Panc1 (cell line): ENCODE results near the gene ACBD3. TPM values are rescaled to one million over a fixed set of nuclear protein-coding genes. Genes with fewer than 3 reads are reported as not detected.

Source experiments
- ATAC-seq: fragments of 200-7000 bp; cut with Tn5 transposase; 2 replicates; pipeline ENCODE4 v1.9.1; 2020; ENCODE audit warnings: mild to moderate bottlenecking, moderate library complexity
- BruUV-seq: library from RNA; stranded (reverse); fragments of 400-500 nt; replicated peaks from 2 replicates; lab custom pipeline; 2021; lab: Mats Ljungman, UMichigan
- CTCF ChIA-PET: fragments of 300-600 bp; sonication (Branson Sonifier 250); formaldehyde crosslinking; loops from one replicate; lab custom pipeline; 2022; ENCODE audit warnings: antibody characterized with exemption; lab: Charles Lee
- POLR2A ChIA-PET: fragments of 300-600 bp; sonication (Branson Sonifier 250); formaldehyde crosslinking; loops from one replicate; lab custom pipeline; 2022; ENCODE audit warnings: antibody characterized with exemption; lab: Charles Lee
- DNase-seq: peaks from one replicate; pipeline ENCODE4 v3.0.0-alpha.2; 2010; ENCODE audit warnings: low read depth, low spot score
- H3K27ac ChIP-seq: 2 replicates; pipeline ENCODE4 v1.5.1; 2011; ENCODE audit warnings: mild to moderate bottlenecking, low read length, inconsistent platforms
- H3K27me3 ChIP-seq: fragments of 200-500 bp; sonication (Bioruptor generic); 2 replicates; pipeline ENCODE4 v1.6.0; 2014; ENCODE audit warnings: low read length, inconsistent platforms; ENCODE audit not compliant: control insufficient read depth, insufficient read depth
- H3K36me3 ChIP-seq: fragments of 200-500 bp; sonication (Bioruptor generic); 2 replicates; pipeline ENCODE4 v1.5.1; 2014; ENCODE audit warnings: inconsistent platforms, mild to moderate bottlenecking, low read length, moderate library complexity; ENCODE audit not compliant: control insufficient read depth, insufficient read depth
- H3K4me1 ChIP-seq: 2 replicates; pipeline ENCODE4 v1.5.1; 2011; ENCODE audit warnings: inconsistent platforms, mild to moderate bottlenecking, low read length, moderate library complexity; ENCODE audit not compliant: control insufficient read depth, insufficient read depth
- H3K4me3 ChIP-seq, 2 experiments: 2 replicates each; pipeline ENCODE4 v1.5.1; 2011 to 2012; ENCODE audit warnings: low read depth in 2 of 2, low read length in 2 of 2, mild to moderate bottlenecking in 2 of 2, inconsistent platforms in 1 of 2, moderate library complexity in 1 of 2
- H3K9me3 ChIP-seq: fragments of 200-500 bp; sonication (Bioruptor generic); 2 replicates; pipeline ENCODE4 v1.5.1; 2014; ENCODE audit warnings: low read depth, mild to moderate bottlenecking, inconsistent platforms, low read length, moderate library complexity; ENCODE audit not compliant: control insufficient read depth, insufficient read depth
- CTCF ChIP-seq: fragments of 450-650 bp; IDR thresholded peaks from 2 replicates; pipeline ENCODE4 v1.5.1; 2017; ENCODE audit warnings: mild to moderate bottlenecking
- POLR2AphosphoS5 ChIP-seq: IDR thresholded peaks from 2 replicates; pipeline ENCODE4 v1.6.1; 2012; ENCODE audit warnings: mild to moderate bottlenecking, low read depth, low read length, moderate library complexity
- REST ChIP-seq, 2 experiments: IDR thresholded peaks; 2 replicates each; pipeline ENCODE4 v1.6.1; 2011 to 2012; ENCODE audit warnings: low read depth in 2 of 2, control low read depth in 1 of 2, low read length in 1 of 2, mild to moderate bottlenecking in 1 of 2, moderate library complexity in 1 of 2; ENCODE audit not compliant: insufficient read depth in 1 of 2
- SIN3A ChIP-seq: IDR thresholded peaks from 2 replicates; pipeline ENCODE4 v1.6.1; 2012; ENCODE audit warnings: low read depth, mild to moderate bottlenecking, low read length, moderate library complexity, borderline replicate concordance; ENCODE audit not compliant: insufficient read depth
- TCF7L2 ChIP-seq: IDR thresholded peaks from 2 replicates; pipeline ENCODE4 v1.6.1; 2011; ENCODE audit warnings: mild to moderate bottlenecking, low read depth, low read length, inconsistent platforms
- in situ Hi-C: cut with HindIII; loops from 2 replicates; pipeline ENCODE4 v1.10.0; 2016; ENCODE audit warnings: low sequenced_read_pairs, low pct_unique_long_range_greater_than_20kb
- intact Hi-C: fragments of 100-400 bp; cut with micrococcal nuclease; formaldehyde crosslinking; loops from one replicate; pipeline ENCODE4 v1.10.0; 2022; ENCODE audit not compliant: unreplicated experiment
- total RNA-seq: library from RNA; stranded (reverse); gene quantifications from one replicate; pipeline ENCODE4 v1.2.1, GENCODE V29; 2021; ENCODE audit not compliant: unreplicated experiment

Gene ACBD3
- total RNA-seq, 1 experiment from 2014 or later, result 31.2 TPM

GRCh38 chr1:226204198-226204597, 17.7 kb upstream of the ACBD3 start:
- POLR2A ChIA-PET, result no interaction called here
- Histone ChIP-seq H3K27me3 (no peaks in the 10 kb centered on the region), H3K36me3 (no peaks in the 10 kb centered on the region), H3K27ac (no peak overlapping the region), H3K4me3 (no peak overlapping the region), H3K9me3 (no peaks in the 10 kb centered on the region), H3K4me1 (no peaks in the 10 kb centered on the region)
- DNase-seq (no peak), ATAC-seq (no peak)
- CTCF ChIA-PET, result no interaction called here
- TF ChIP-seq TCF7L2 (no peak), SIN3A (no peak), CTCF (no peak), REST (IDR thresholded peaks at IDR 0.05; ENCODE audit: insufficient read depth in 1 of 2, low read depth in 2 of 2, low read length in 1 of 2) (no peak), POLR2AphosphoS5 (no peak)
- intact Hi-C loops (no loop called here), in situ Hi-C loops (no loop called here)
- no TSS peak for BruUV-seq

- ATAC-seq (no peak), DNase-seq (no peak)
- Histone ChIP-seq H3K4me1 (no peaks in the 10 kb centered on the region), H3K36me3 (no peaks in the 10 kb centered on the region), H3K9me3 (no peaks in the 10 kb centered on the region), H3K27me3 (no peaks in the 10 kb centered on the region), H3K27ac (no peak overlapping the region), H3K4me3 (no peak overlapping the region)
- TF ChIP-seq CTCF (no peak), REST (IDR thresholded peaks at IDR 0.05; ENCODE audit: insufficient read depth in 1 of 2, low read depth in 2 of 2, low read length in 1 of 2) (no peak), POLR2AphosphoS5 (no peak), SIN3A (no peak), TCF7L2 (no peak)
- intact Hi-C loops (no loop called here), in situ Hi-C loops (no loop called here)
- ChIA-PET POLR2A (no interaction called here), CTCF (no interaction called here)
- no TSS peak for BruUV-seq
These were observed 17.1 kb upstream of the ACBD3 start for GRCh38 chr1:226203655-226204054.
